HG02798 (cell line): Measurements from ENCODE around the gene IL13RA2.

Experiments used
- ATAC-seq: cut with Tn5 transposase; IDR thresholded peaks from one replicate; pipeline ENCODE4 v1.9.1; 2021; ENCODE audit warnings: mild to moderate bottlenecking; ENCODE audit not compliant: unreplicated experiment, poor library complexity

Gene IL13RA2

GRCh38 chrX:114999906-115000305, 17.5 kb downstream of the IL13RA2 start:
- no peak for ATAC-seq

- no peak for ATAC-seq
These were observed 19.6 kb downstream of the IL13RA2 start for GRCh38 chrX:114997779-114998178.

GRCh38 chrX:114985967-114986592, 31.3 kb downstream of the IL13RA2 start:
- no peak for ATAC-seq

- ATAC-seq: no peak
These were observed 41.1 kb downstream of the IL13RA2 start for GRCh38 chrX:114976292-114976691.

GRCh38 chrX:114973013-114973412, 44.4 kb downstream of the IL13RA2 start:
- no peak for ATAC-seq

GRCh38 chrX:114970806-114971205, 46.6 kb downstream of the IL13RA2 start:
- no peak for ATAC-seq

GRCh38 chrX:114964374-114964773, 53.0 kb downstream of the IL13RA2 start:
- no peak for ATAC-seq

- ATAC-seq: no peak
These were observed 55.2 kb downstream of the IL13RA2 start for GRCh38 chrX:114962209-114962608.

GRCh38 chrX:114959729-114960128, 57.7 kb downstream of the IL13RA2 start:
- no peak for ATAC-seq
